Ishikawa (cell line): ENCODE measurements around the gene ARF5.

ENCODE experiments used
- CEBPB ChIP-seq: IDR thresholded peaks from 2 replicates; pipeline ENCODE4 v1.6.1; 2012
- EGR1 ChIP-seq: IDR thresholded peaks from 2 replicates; pipeline ENCODE4 v1.6.1; 2012
- EP300 ChIP-seq: IDR thresholded peaks from 2 replicates; pipeline ENCODE4 v1.6.1; 2012; ENCODE audit warnings: borderline replicate concordance
- FOXM1 ChIP-seq: IDR thresholded peaks from 2 replicates; pipeline ENCODE4 v1.6.1; 2012; ENCODE audit warnings: low read depth, borderline replicate concordance
- MAX ChIP-seq: IDR thresholded peaks from 2 replicates; pipeline ENCODE4 v1.6.1; 2012
- NFIC ChIP-seq: IDR thresholded peaks from 2 replicates; pipeline ENCODE4 v1.6.1; 2012
- RAD21 ChIP-seq: IDR thresholded peaks from 2 replicates; pipeline ENCODE4 v1.6.1; 2012; ENCODE audit warnings: low read depth
- REST ChIP-seq: IDR thresholded peaks from 2 replicates; pipeline ENCODE4 v1.6.1; 2012; ENCODE audit warnings: low read depth, mild to moderate bottlenecking
- TAF1 ChIP-seq: IDR thresholded peaks from 2 replicates; pipeline ENCODE4 v1.6.1; 2012; ENCODE audit warnings: low read depth, mild to moderate bottlenecking
- TEAD4 ChIP-seq: IDR thresholded peaks from 2 replicates; pipeline ENCODE4 v1.6.1; 2012
- YY1 ChIP-seq: IDR thresholded peaks from 2 replicates; pipeline ENCODE4 v1.6.1; 2012; ENCODE audit warnings: low read depth
- ZBTB7A ChIP-seq: IDR thresholded peaks from 2 replicates; pipeline ENCODE4 v1.6.1; 2012; ENCODE audit warnings: low read depth

GRCh38 chr7:127628445-127628844 is 40.2 kb downstream of the ARF5 start:
- no peak for TF ChIP-seq EP300
- no peak for TF ChIP-seq MAX
- TF ChIP-seq REST, result no peak
- TF ChIP-seq FOXM1, result no peak
- no peak for TF ChIP-seq ZBTB7A
- no peak for TF ChIP-seq EGR1
- TF ChIP-seq YY1, result no peak
- TF ChIP-seq TAF1, result no peak
- TF ChIP-seq CEBPB, result no peak
- TF ChIP-seq RAD21, result no peak
- no peak for TF ChIP-seq NFIC
- TF ChIP-seq TEAD4, result no peak
